ENCODE measurements around the gene TM2D3.
A peak's percentile ranks its signal among the peaks of the same experiment; 100 is the strongest.

The TM2D3 gene

DNA sequence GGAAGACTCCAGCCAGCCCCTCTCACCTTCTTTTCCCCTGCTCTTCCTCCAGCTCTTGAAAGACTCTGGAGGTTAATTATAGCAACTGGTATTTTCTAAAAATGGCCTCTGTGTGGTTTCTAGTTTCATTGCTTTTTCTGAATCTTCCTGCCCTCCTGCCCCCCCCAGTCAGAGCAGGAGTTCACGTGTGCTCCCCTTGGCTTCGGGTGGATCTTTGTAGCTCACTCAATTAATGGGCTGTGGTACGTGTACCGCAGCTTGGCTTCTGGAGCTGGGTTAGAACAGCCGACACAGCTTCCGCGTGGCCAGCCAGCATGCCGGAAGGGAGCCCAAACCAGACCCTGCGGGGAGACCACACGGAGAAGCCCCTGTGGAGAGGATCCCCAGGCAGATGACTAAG is 31.5 kb downstream of the TM2D3 start:
- DNase-seq = no peak

- no peak for DNase-seq
Observed at GRCh38 chr15:101619615-101619865, 32.6 kb downstream of the TM2D3 start.

DNA sequence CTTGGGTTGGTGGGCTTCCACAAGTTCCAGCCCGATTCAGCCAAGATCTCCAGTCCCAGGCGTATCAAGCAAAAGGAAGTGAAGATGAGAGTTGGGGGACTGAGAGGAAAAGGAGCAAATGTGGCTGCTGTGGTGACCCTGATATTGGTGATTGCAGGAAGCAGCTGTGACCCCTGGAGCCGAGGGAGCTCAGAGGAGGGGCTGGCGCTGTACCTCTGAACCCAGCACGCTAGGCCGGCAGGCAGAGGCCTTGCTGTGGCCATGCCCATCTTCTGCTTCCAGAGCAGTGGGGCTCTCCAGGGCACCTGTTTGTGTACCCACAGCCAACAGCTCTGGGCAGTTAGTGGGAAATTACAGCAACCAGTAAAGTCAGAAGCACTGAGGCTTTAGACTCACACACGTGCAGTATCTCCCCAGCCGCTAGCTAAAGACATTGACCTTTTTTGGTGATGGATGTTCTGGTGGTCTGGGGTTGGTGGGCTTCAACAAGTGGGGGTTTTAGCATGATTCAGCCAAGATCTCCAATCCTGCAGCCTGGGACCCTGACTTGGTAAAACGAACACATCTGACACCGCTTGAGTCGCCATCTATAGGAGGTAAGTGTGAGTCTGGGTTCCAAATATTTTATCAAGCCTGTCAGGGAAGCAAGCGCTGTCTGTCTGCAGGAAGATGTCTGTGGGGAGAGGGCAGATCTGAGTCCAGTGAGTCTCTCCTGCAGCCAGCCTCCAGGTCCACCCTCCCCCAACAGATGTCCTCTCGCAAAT is 33.1 kb downstream of the TM2D3 start:
- DNase-seq = no peak

GRCh38 chr15:101618076-101618475 is 34.1 kb downstream of the TM2D3 start:
- no peak for DNase-seq

DNA sequence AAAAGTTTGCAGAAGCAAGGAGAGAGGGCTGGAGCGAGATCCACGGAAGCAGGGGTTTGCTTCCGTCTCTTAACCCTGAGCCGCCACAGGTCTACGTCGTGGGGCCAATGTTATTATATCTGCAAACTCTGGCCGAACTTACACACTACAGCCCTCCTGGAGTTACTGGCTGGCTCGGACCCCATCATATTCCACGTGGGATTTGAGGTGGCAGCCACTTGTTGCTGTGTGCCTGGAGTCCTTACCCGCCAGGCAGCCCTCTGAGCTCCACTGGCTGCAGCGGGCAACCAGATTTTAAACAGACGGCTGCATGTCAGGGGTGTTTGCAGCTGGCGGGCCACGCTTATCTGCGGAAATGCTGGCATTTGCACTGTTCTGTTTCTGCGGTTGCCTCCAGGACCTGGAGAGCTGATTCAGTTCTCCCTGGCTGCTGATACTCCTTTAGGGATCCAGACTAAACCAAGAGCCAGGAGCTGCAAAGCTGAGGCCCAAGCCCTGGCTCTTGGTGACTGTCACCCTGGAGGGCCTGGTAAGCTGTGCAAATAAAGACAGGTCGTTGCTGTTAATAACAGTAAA is 34.7 kb downstream of the TM2D3 start:
- no peak for DNase-seq

DNA sequence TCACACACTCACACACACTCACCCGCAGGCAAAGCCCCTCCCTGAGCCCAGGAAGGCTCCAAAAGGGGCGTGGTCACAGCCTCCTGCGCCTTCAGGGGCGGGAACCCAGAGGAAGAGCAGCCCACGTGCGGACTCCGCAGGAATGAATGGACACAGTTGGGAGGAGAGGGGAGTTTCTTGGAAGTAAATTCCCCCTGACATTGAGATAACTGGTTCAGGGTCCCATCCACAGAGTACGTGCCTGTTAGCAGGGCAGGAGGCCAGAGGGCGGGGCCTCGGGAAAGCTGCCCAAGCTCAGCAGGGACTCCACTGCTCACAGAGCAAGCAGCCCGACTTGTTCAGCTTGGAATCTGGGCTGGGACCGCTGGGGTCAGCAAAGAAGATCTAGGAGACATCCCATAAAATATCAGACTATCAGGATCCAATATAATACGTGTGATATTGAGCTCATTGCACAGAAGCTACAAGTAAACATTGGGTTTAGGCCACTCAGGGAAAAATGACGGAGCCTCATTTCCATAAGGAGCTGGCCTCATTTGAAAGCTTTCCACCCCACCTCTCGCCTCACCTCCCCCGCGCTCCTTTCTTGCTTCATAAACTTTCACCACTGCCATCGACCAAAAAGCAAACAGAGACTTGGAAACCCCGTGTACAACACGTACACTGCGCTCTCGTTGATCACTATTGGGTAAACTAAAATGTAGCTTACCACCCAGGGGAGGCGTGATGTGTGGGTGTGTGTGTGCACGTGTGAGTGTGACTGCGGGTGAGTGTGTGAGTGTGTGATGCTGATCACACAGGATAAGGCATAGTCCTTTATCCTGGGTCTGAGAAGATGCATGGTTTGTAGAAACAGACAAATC is 36.0 kb downstream of the TM2D3 start:
- DNase-seq = peak; percentile 10

DNA sequence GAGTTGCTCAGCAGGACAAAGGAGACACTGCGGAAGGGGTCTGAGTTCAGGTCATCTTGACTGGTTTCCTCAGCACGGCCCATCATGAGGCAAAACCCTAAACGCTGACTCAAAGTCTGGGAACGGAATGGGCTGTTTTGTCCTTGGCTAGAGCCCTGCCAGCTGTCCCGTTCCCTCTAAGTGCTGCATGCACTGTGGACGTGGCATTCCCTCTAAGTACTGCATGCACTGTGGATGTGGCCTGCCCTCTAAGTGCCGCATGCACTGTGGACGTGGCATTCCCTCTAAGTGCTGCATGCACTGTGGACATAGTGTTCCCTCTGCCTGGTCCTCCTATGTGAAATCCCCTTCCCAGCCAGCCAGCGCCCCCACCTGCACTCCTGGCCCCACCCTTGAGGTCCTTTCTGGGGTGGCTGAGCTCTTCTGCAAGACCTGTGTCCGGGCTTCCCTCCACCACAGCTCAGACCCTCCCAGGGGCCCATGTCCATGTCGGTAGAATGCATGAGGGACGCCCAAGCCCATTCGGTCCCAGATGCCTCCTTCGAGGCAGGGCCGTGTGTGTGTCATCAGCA is 36.7 kb downstream of the TM2D3 start:
- no peak for DNase-seq

DNA sequence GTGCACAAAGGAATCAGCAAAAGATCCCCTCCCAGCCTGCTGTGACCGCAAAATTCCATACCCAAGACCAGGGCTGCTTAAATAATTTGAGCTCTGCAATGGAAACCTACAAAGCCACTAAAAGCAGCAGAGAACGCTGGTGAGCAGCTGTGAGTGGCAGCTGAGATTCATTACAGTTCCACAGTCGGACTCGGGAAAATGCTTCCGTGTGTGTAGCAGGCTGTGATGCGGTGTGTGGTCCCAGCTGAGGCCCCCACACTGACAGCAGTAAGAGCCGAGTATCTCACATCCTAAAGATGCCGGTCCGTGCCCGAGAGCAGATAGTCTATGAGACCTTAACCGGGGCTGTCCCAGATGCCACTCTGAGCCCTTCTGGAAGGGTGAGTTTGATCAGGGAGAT is 37.4 kb downstream of the TM2D3 start:
- DNase-seq = no peak

DNA sequence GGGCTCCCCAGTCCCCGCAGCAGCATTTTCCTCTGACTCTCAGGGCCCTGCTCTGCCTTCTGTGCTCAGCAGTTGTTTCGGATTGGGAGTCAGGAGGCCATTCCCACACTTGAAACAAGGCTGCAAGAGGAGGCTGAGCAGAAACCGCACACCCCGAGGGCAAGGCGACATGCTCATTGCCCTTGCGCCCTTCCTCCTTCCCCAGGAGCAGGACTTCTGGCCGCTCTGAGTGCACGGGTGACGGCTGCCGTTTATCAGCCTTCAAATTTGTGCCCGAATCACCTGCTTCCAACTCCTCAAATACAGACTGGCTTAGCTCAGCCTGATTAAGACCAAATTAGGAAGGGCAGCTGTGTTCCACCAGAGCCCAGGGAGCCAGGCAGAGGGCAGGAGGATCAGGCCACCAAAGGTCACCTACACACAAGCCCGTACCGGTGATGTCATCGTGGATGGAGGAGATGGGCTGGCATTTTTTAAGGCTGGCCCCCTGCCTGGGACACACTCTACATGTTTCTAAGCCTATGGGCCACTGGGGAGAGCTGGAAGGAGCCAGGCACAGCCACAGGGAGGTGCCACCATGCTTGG is 38.1 kb downstream of the TM2D3 start:
- DNase-seq = no peak

- DNase-seq = no peak
Observed at GRCh38 chr15:101613130-101614000, 38.8 kb downstream of the TM2D3 start.

DNA sequence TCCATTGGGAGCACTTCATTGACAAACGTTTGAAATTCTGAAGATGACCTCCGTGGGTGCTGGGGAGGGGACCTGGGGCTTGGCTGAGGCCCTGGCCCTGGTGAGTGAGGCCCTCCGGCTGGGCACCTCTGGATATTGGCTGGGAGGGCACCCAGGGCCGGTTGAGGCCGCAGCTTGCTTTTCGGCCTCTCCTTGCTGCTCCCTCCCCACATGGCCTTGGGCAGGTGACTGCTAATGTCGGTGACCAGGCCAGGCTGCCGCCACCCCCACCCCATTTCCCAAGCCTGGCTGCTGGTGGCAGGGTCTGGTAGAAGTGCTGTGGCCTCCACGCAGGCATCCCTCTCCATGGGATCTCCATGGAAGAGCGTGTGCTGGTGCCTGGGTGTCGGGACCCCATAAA is 39.5 kb downstream of the TM2D3 start:
- no peak for DNase-seq

- DNase-seq = no peak
Observed at GRCh38 chr15:101611580-101612299, 40.4 kb downstream of the TM2D3 start.

GRCh38 chr15:101611007-101611406 is 41.2 kb downstream of the TM2D3 start:
- DNase-seq = no peak

DNA sequence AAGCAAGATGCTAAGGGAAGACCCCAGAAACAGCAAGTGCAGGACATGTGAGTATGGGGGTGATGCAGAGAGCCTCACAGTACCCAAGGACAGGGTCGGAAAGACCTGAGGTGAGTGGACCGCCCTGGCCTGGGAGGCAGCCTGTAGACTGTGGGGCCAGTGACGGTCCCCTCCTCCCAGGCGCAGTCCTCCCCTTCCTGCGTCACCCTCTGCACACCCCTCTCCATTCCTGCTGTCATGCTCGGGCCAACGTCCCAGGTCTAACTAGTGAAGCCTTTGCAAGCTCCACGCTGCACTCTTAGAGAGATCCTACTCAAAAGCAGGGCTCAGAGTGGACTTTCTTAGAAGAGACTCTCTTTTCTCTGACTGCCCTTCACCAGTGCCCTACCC is 41.6 kb downstream of the TM2D3 start:
- DNase-seq = no peak

DNA sequence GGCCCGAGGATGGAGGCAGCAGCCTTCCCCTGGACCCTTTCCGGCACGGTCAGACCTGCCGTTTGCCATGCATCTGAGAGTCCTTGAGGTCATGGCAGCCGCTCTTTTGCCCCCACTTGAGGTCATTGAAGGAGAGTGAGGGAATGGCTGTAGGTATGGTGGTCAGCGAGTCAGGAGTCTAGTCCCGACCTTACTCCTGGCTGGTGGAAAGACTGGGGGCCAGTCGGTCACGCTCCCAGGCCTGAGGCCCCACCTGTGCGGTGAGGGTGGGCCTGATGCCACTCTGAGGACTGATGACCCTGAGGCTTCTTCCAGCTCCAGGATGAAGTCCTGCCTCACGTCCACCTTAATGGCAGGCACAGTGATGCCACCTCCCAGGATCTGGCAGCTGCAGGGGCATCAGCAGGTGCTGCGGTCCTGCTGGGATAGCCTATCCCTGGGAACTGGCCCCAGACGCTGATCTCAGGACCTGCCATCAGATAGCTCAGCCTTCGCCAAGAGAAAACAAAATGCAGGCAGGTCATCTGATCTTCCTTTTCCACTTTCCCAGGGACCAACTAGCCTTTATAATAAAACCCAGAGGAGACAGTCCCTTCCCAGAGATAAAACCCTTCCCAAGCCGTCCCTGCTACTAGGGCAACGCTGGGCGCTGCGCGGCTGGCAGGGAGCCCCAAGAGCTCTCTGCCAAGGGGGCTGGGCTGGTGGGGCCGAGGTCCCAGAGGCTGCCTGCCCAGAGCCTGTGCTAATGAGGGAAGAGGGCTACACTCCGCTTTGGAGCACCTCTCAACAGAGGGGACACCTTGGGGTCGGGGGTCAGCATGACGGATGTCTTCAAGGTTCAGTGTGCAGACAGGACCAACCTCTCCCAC is 42.2 kb downstream of the TM2D3 start:
- DNase-seq = no peak

GRCh38 chr15:101608201-101608600 is 44.0 kb downstream of the TM2D3 start:
- DNase-seq = no peak

DNA sequence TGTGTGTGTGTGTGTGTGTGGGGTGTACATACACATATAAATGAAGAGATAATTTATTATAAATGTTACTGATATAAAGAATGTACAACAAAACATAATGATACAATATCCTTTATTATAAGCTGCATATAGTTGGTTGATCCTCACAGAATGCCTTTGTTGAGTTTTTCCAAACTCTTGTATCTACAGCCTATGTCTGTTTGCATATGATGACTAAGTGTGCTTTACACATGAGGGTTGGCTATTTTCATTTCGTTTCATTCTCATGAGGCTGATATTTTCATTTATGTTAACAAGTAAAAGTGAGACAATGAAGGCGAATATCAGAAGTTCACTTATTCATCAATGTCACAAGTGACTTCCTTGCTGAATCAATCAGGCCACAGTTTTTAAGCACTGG is 45.1 kb downstream of the TM2D3 start:
- DNase-seq = no peak

- DNase-seq = no peak
Observed at GRCh38 chr15:101604124-101604874, 47.9 kb downstream of the TM2D3 start.

GRCh38 chr15:101602801-101603200 is 49.4 kb downstream of the TM2D3 start:
- DNase-seq = no peak

- DNase-seq = no peak
Observed at GRCh38 chr15:101600035-101600434, 52.1 kb downstream of the TM2D3 start.
